HCT116 (cell line): Measurements from ENCODE around the gene MEAK7. TPM values are rescaled to one million over a fixed set of nuclear protein-coding genes. Genes with fewer than 3 reads are reported as not detected.

Source experiments
- ATAC-seq: fragments of 200-7000 bp; cut with Tn5 transposase; 2 replicates; pipeline ENCODE4 v1.9.1; 2020; ENCODE audit warnings: mild to moderate bottlenecking, moderate library complexity
- BruUV-seq: library from RNA; stranded (reverse); fragments of 400-500 nt; replicated peaks from 2 replicates; lab custom pipeline; 2021; lab: Mats Ljungman, UMichigan
- CTCF ChIA-PET: fragments of 300-600 bp; sonication (Branson Sonifier 250); formaldehyde crosslinking; loops from one replicate; lab custom pipeline; 2021; ENCODE audit warnings: antibody characterized with exemption; lab: Charles Lee
- POLR2A ChIA-PET: fragments of 300-600, 350-600 bp; sonication (Branson Sonifier 250); formaldehyde crosslinking; loops from one replicate; lab custom pipeline; 2021; ENCODE audit warnings: antibody characterized with exemption; lab: Charles Lee
- RAD21 ChIA-PET, 2 experiments: fragments of 300-600 bp; sonication (Branson Sonifier 250); formaldehyde crosslinking; loops; one replicate each; lab custom pipeline; 2023; ENCODE audit warnings: low total read pairs in 2 of 2; ENCODE audit not compliant: uncharacterized antibody in 2 of 2, unreplicated experiment in 2 of 2, low non-redundant PET in 1 of 2; lab: Charles Lee
- DNase-seq: peaks from one replicate; pipeline ENCODE4 v3.0.0-alpha.2; 2010; ENCODE audit warnings: low read depth, low spot score
- H2AFZ ChIP-seq: fragments of 200-600 bp; shearing (Covaris generic), sonication (generic); 2 replicates; pipeline ENCODE4 v1.6.1; 2017; ENCODE audit warnings: low read depth, mixed run types, mixed read lengths, antibody characterized with exemption, low read length; ENCODE audit not compliant: poor library complexity, severe bottlenecking
- H3K27ac ChIP-seq: 2 replicates; pipeline ENCODE4 v1.5.1; 2012; ENCODE audit warnings: low read depth, low read length
- H3K27me3 ChIP-seq: fragments of 200-600 bp; sonication (generic); 2 replicates; pipeline ENCODE4 v1.6.1; 2016; ENCODE audit warnings: mixed run types, low read length, mixed read lengths; ENCODE audit not compliant: insufficient read depth
- H3K36me3 ChIP-seq, 2 experiments: fragments of 200-500 bp in 1 of 2; fragments of 200-600 bp in 1 of 2; sonication (Bioruptor generic) in 1 of 2; sonication (generic) in 1 of 2; 2 replicates each; pipeline versions ENCODE4 v1.5.1 to v1.6.1; 2014 to 2016; ENCODE audit warnings: low read length in 2 of 2, inconsistent platforms in 1 of 2, mixed read lengths in 1 of 2, mixed run types in 1 of 2; ENCODE audit not compliant: insufficient read depth in 2 of 2, control insufficient read depth in 1 of 2
- H3K4me1 ChIP-seq, 2 experiments: fragments of 200-600 bp in 1 of 2; sonication (generic) in 1 of 2; 2 replicates each; pipeline versions ENCODE4 v1.5.1 to v1.6.1; 2012 to 2017; ENCODE audit warnings: low read length in 2 of 2, inconsistent platforms in 1 of 2, mild to moderate bottlenecking in 1 of 2, mixed read lengths in 1 of 2, mixed run types in 1 of 2, moderate library complexity in 1 of 2; ENCODE audit not compliant: insufficient read depth in 2 of 2, control insufficient read depth in 1 of 2
- H3K4me2 ChIP-seq: fragments of 200-600 bp; sonication (generic); 2 replicates; pipeline ENCODE4 v1.6.1; 2017; ENCODE audit warnings: mixed run types, low read length, mixed read lengths
- H3K4me3 ChIP-seq, 2 experiments: fragments of 200-600 bp in 1 of 2; sonication (generic) in 1 of 2; replicated peaks in 1 of 2; 2 replicates each; pipeline ENCODE4 v1.5.1; 2011 to 2016; ENCODE audit warnings: low read length in 2 of 2, control low read depth in 1 of 2, low read depth in 1 of 2, mild to moderate bottlenecking in 1 of 2, mixed read lengths in 1 of 2, mixed run types in 1 of 2
- H3K79me2 ChIP-seq: fragments of 200-600 bp; sonication (generic); 2 replicates; pipeline ENCODE4 v1.6.1; 2017; ENCODE audit warnings: mild to moderate bottlenecking, mixed run types, low read length, moderate library complexity, mixed read lengths; ENCODE audit not compliant: insufficient read depth
- H3K9ac ChIP-seq: fragments of 200-600 bp; sonication (generic); 2 replicates; pipeline ENCODE4 v1.6.1; 2016; ENCODE audit warnings: low read length, mixed read lengths
- H3K9me2 ChIP-seq: fragments of 200-600 bp; sonication (generic), shearing (Covaris generic); 2 replicates; pipeline ENCODE4 v1.6.1; 2017; ENCODE audit warnings: mixed run types, mild to moderate bottlenecking, moderate library complexity; ENCODE audit not compliant: insufficient read depth
- H3K9me3 ChIP-seq, 2 experiments: fragments of 200-500 bp in 1 of 2; fragments of 200-600 bp in 1 of 2; sonication (Bioruptor generic) in 1 of 2; sonication (generic) in 1 of 2; 2 replicates each; pipeline ENCODE4 v1.6.1; 2014 to 2017; ENCODE audit warnings: low read length in 2 of 2, mixed read lengths in 2 of 2, inconsistent platforms in 1 of 2, low read depth in 1 of 2, mild to moderate bottlenecking in 1 of 2, mixed run types in 1 of 2, moderate library complexity in 1 of 2; ENCODE audit not compliant: control insufficient read depth in 1 of 2, insufficient read depth in 1 of 2
- H4K20me1 ChIP-seq: fragments of 200-600 bp; sonication (generic), shearing (Covaris generic); 2 replicates; pipeline ENCODE4 v1.6.1; 2017; ENCODE audit warnings: mixed run types, mild to moderate bottlenecking, moderate library complexity; ENCODE audit not compliant: insufficient read depth
- ATF3 ChIP-seq: IDR thresholded peaks from 2 replicates; pipeline ENCODE4 v1.6.1; 2012
- CBX3 ChIP-seq: IDR thresholded peaks from 2 replicates; pipeline ENCODE4 v1.6.1; 2012; ENCODE audit warnings: low read depth
- CTCF ChIP-seq, 3 experiments: fragments of 200-600 bp in 1 of 3; sonication (generic) in 1 of 3; IDR thresholded peaks in 2 of 3; conservative IDR thresholded peaks in 1 of 3; 2 replicates each; pipeline ENCODE4 v1.5.1; 2012 to 2017; ENCODE audit warnings: low read depth in 2 of 3, low read length in 2 of 3, antibody characterized with exemption in 1 of 3, borderline replicate concordance in 1 of 3, control low read depth in 1 of 3, mild to moderate bottlenecking in 1 of 3, mixed read lengths in 1 of 3, mixed run types in 1 of 3, moderate library complexity in 1 of 3; ENCODE audit not compliant: insufficient read depth in 1 of 3
- EGR1 ChIP-seq: IDR thresholded peaks from 2 replicates; pipeline ENCODE4 v1.6.1; 2012; ENCODE audit warnings: low read depth
- EZH2 ChIP-seq: fragments of 200-600 bp; sonication (generic); IDR thresholded peaks from 2 replicates; pipeline ENCODE4 v1.6.1; 2017; ENCODE audit warnings: antibody characterized with exemption, mixed run types
- EZH2phosphoT487 ChIP-seq: fragments of 200-600 bp; IDR thresholded peaks from 2 replicates; pipeline ENCODE4 v1.6.1; 2018; ENCODE audit warnings: antibody characterized with exemption, borderline replicate concordance
- JUND ChIP-seq: IDR thresholded peaks from 2 replicates; pipeline ENCODE4 v1.6.1; 2012
- POLR2A ChIP-seq: IDR thresholded peaks from 2 replicates; pipeline ENCODE4 v1.7.0; 2011; ENCODE audit warnings: borderline replicate concordance; ENCODE audit not compliant: insufficient read depth, insufficient read length; ENCODE audit errors: extremely low read depth
- REST ChIP-seq: IDR thresholded peaks from 2 replicates; pipeline ENCODE4 v1.6.1; 2012; ENCODE audit warnings: low read depth
- SIN3A ChIP-seq: IDR thresholded peaks from 2 replicates; pipeline ENCODE4 v1.6.1; 2012; ENCODE audit warnings: low read depth
- SRF ChIP-seq: IDR thresholded peaks from 2 replicates; pipeline ENCODE4 v1.6.1; 2012; ENCODE audit warnings: low read depth
- YY1 ChIP-seq: IDR thresholded peaks from 2 replicates; pipeline ENCODE4 v1.6.1; 2011; ENCODE audit warnings: low read length, low read depth, moderate library complexity, mild to moderate bottlenecking; ENCODE audit not compliant: insufficient replicate concordance; ENCODE audit errors: extremely low read depth
- intact Hi-C: fragments of 100-400 bp; cut with micrococcal nuclease; formaldehyde crosslinking; loops from 2 replicates; pipeline ENCODE4 v1.10.0; 2022
- total RNA-seq: library from RNA; stranded (reverse); gene quantifications from one replicate; pipeline ENCODE4 v1.2.1, GENCODE V29; 2021; ENCODE audit not compliant: unreplicated experiment

The MEAK7 gene
- total RNA-seq, 1 experiment from 2014 or later: 32.2 TPM

- CTCF ChIA-PET: interaction anchor here (1.1 kb wide), 1 partner anchor 463 kb away, joined by 6 read pairs; no protein-coding TSS in a partner anchor
- no peak overlapping the region for H3K9ac ChIP-seq
Observed at GRCh38 chr16:84508502-84508901, 4.0 kb upstream of the MEAK7 start.

More at GRCh38 chr16:84508502-84508901, 4.0 kb upstream of the MEAK7 start:
- ATAC-seq: no peak
- no peaks in the 10 kb centered on the region for H3K36me3 ChIP-seq
- H3K9me3 ChIP-seq: no peaks in the 10 kb centered on the region
- RAD21 ChIA-PET: interaction anchor here in 1 of 2 experiments (0.7 kb wide), 1 partner anchor 173 kb away, joined by 4 read pairs; no protein-coding TSS in a partner anchor
- H3K79me2 ChIP-seq: peaks cover 7% of the 10 kb centered on the region
- no peak for DNase-seq
- H3K27me3 ChIP-seq: no peaks in the 10 kb centered on the region
- no peaks in the 10 kb centered on the region for H4K20me1 ChIP-seq
- H3K27ac ChIP-seq: no peak overlapping the region
- no peak overlapping the region for H3K4me2 ChIP-seq
- H3K4me3 ChIP-seq: no peak overlapping the region
- no TSS peak for BruUV-seq
- H3K4me1 ChIP-seq: peaks cover 17 to 46% of the 10 kb centered on the region in 2 experiments
- no peak overlapping the region for H2AFZ ChIP-seq
- no peaks in the 10 kb centered on the region for H3K9me2 ChIP-seq
- TF ChIP-seq CTCF (IDR thresholded peaks at IDR 0.05 in 2 of 3, conservative IDR thresholded peaks at IDR 0.05 in 1 of 3; ENCODE audit: borderline replicate concordance in 1 of 3, insufficient read depth in 1 of 3, low read depth in 2 of 3, low read length in 2 of 3) (no peak), POLR2A (no peak), EGR1 (no peak), SRF (no peak), JUND (no peak), SIN3A (no peak), EZH2 (no peak), EZH2phosphoT487 (no peak), REST (no peak), YY1 (no peak), CBX3 (no peak), ATF3 (no peak)
- POLR2A ChIA-PET: interaction anchor here (0.7 kb wide), 1 partner anchor 503 kb away, joined by 3 read pairs; no protein-coding TSS in a partner anchor
- intact Hi-C loops: loop anchor here (10.0 kb wide), 1 partner anchor 554 kb away; the partner anchor contains the start of gene OSGIN1
